NCI-H2196 treated with DMSO at 0.1 percent for 48 hours (cell line): ENCODE data around the gene STAC.
"Not testable (repeated sequence)": the region's sequence is repeated elsewhere in the genome, so short reads cannot be mapped to it uniquely, and the experiment has no call there.

Source experiments
- DNase-seq: peaks from one replicate; lab custom pipeline; 2025; ENCODE audit not compliant: unreplicated experiment; lab: John Stamatoyannopoulos, UW

STAC gene

DNA sequence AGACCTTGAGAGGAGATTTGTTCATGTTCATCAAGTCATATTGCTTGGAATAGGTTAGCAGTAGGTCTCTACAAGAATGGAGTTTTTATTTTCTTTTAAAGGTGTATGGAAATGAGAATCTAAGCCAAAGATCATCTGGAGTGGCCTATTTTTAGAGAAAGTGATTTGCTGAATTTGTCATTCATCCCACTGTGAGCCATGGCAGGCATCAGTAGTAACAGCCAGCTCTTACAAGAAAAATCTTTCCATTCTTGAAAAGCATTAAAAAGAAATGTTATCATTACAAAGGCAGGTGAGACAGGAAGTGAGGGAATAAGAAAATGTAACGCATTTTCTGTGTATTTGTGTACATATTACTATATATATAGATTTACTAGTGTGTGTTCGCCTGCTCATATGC is 29.6 kb downstream of the STAC start:
- no peak for DNase-seq

DNA sequence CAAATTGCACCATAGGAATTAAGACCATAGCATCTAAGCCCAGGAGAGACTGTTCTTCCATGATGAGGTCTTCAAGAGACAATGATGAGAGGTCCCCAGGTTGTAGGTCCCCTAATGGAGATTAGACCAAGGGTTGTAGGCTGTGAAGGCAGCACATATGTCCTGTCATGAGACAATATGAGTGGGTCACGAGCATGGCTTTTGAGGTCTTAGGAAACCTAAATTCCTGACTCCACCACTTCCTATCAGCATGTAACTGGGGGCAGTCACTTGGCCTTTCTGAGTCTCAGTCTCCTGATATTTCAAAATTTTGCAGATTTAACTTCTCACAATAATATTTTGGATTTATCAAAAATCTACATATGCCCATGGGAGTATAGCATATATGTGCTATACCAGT is 31.3 kb downstream of the STAC start:
- no peak for DNase-seq

DNA sequence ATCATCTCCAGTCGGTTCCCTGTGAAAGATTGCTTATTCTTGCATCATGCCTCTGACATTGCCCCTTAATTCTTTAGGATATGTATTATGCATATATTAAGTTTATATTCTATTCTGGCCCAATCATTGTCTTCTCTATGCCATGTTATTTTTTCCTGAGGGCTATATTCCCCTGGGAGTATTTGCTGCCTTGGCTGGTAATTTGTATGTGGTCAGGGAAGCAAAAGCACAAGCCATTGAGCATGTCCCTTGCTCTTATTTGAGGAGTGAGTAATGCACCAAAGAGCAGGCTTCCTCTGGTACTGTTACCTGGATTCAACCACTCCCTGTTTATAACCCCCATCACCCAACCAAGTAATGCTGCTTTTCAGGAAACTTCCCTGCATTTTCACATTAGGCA is 36.3 kb downstream of the STAC start:
- DNase-seq: no peak

DNA sequence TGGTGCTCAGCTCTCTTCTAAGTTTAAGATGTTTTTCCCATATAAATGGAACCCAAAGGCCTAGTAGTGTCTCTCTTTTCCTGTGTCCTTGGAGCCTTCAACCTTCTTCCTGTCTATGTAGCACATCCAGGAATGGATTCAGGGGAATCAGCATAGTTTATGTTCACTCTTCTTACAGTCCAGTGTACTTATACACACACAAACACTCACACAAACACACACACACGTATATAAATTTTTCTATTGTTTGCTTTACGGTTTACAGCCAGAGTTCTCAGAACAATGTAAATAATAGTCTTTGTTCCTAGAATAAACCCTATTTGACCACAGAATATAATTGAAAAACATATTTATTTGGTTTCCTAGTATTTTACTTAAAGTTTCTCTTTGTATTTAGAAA is 36.9 kb downstream of the STAC start:
- no peak for DNase-seq

DNA sequence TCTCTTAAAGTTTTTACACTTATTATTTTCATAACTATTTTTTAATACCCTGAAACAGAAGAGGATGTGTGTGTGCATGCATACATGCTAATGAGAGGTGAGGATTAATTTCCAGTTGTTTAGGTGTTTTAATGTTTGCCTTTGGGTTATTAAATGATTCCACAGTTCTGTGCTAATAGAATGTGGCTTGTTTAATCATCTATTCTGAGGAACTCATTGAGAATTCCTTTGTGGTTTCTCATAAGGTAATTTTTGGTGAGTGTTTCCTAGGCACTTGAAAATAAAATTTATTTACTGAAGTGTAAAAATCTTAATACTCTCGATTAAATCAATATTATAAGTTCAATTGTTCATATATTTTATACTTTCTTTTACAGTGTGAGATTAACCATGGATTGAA is 38.0 kb downstream of the STAC start:
- no peak for DNase-seq

DNA sequence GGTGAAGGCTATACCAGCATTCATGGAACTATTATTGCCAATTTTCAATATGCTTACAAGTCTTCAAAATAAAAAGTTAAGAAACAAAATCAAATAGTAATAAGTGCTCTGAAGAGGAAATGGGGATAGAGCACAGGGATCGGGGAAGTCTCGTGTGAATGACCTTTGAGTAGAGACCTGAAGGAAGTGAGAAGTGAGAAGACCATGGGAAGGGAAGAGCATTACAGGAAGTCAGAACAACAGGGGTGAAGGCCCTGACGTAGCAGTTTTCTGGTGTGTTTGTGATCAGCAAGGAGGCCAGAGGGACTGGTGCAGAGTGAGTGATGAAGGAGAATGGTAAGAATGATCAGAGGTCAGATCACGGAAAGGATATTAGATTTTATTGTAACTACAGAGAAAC is 48.1 kb downstream of the STAC start:
- no peak for DNase-seq

DNA sequence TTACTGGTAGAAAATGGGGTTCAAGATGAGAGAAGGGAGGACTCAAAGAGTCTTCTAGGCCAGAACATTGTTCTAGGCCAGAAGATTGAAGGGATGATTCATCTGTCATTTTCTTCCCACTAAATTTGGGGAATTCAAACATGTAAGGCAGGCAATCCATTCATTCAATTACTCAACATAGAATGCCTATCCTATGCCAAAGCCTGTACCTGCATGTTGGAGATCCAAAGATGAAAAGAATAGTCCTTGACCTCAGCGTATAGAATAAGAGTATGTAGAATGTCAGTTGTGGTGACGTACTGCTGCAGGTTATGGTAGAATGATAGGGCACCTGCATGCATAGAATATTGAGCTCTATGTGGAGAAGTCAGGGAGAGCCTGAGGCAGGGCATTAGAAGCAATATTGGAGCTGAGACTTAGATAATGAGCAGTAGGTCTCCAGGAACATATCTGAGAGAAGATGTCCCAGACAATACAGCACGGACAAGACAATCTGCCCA is 49.7 kb downstream of the STAC start:
- no peak for DNase-seq

DNA sequence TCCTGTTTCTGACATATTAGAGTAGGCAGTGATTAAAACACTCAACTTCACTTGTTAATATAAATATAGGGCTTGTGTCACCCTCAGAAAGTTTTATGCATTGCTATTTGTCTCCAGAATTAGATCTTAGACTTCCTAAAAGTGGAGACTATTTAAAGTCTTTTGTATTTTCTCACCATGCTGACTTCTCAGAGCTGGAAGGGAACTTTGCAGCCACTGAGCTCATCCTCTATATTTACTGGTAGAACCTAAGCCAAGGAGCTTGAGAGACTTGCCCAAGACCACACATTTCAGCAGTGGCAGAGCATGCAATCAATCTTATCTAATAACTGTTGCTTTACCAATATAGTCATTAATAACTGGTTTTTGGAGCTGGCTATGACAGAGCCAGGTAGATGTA is 53.2 kb downstream of the STAC start:
- no peak for DNase-seq

DNA sequence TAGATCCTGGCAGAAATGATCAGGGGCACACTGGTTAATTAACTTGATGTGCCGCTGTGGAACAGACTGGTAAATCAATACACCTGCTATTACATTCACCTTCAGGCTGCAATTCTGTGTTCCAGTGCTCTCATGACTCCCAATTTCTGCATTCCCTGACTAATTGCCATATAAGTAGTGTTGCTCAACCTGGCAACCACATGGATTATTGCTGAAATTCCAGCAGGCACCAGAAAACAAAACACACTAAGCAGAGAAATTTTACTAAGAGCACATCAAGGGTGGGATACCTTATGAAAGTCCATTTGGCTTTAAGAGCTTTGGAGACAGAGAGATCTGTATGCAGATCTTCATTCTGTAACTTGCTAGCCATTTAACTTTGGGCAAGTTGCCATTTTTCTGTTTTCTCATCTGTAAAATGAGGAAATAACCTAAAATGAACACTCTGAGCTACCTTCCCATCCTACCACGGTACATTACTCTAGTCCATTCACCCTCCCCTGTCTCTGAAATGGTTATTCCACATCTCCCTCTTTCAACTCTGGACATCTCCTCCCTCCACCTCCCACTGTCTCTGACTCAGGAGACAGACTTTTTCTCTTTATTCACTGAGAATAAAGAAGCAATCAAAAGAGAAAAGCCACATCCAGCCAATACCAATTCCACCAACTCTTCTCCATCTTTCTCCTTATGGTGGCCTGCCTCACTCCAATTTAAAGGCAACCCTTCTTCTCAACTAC is 54.6 kb downstream of the STAC start:
- no peak for DNase-seq

DNA sequence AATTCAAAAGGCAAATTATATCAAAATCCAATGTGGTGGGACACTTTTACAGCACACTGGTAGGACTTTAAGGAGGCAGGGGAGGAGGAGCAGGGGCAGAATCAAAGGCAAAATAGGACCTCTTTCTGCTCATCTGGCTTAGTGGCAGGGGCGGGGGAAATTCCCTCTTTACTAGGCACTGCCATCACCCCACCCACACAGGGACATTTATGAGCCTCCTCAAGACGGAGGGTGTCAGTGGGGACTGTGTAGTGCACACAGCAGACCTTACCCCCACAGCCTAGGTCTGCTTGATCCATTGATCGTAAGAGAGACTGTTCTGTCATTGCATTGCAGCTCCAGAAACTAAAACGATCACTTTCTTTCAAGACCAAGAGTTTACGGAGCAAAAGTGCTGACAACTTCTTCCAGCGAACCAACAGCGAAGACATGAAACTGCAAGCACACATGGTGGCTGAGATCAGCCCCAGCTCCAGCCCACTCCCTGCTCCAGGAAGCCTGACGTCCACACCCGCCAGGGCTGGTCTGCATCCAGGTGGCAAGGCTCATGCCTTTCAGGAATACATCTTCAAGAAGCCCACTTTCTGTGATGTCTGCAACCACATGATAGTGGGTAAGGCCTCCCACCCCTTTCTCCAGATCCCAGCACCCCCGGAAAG is 62.9 kb downstream of the STAC start:
- DNase-seq: no peak

DNA sequence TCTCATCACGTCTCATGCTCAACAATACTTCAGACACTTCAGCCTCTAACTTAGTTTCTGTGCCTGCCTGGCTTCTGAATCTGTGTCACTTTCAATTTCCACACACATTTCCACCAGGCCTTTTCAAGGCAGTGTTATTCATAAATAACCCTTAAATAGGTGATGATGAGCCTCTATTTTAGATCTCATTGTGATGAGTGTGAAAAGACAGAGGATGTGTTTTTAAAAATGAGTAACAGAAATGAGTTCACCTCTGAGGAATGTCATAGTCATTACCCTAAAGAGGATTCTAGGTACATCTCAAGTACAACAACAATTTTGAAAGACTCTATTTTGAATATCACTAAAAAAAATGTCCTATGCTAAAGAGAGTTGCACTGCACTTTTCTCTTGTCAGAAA is 64.6 kb downstream of the STAC start:
- DNase-seq: no peak

DNA sequence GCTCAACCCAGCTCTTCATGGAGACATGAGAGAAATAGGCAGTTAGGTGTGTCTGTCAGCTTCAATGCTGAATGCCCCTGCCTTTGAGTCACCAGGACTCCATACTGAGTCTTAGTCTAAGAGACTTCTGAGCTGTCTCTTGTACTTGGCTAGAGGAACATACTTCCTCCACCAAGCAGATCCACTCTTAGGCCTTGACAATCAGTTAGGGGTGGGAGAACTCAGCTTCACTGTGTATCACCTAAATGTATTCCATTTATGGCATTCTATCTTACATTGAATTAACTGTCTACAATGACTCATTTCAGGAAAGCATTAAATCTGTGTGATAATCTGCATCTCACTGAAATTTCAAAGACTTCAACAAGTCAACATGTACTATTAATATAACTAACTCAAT is 66.0 kb downstream of the STAC start:
- no peak for DNase-seq

DNA sequence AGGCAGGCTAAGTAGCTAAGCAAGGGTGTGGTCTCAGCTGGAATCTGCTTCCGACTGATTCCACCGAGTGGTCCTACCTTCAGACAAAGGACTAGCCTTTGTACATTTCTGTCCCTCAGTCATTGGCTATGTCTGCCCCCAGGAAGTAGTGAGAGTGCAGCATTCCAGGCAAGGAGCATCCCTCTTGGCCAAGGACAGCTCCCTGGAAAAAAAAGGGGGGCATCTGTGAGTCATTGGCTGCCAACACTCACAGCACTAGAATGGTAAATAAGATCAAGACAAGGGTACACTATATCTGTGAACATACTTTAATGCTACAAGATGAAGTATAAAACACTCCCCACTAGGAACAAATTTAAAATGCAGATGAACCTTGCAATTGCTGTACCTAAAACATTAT is 66.8 kb downstream of the STAC start:
- DNase-seq: no peak

DNA sequence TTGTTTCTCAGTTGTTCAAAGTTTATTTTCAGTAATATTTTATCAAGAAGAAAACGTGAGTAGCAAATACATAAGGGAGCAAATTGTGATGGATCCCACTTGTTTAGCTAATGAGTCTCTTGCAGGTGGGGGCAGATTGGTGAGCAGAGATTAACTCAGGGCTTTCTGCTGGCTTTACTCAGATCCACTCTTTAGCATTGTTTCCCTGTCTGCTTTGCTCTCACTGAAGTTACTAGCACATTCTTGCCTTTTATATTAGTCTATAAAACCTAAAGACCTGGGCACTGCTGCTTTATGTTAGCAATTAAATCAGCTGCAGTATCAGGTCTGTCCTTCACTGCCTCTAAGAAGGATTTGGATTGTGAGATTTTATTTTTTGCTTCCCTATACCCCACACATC is 71.5 kb downstream of the STAC start:
- no peak for DNase-seq

DNA sequence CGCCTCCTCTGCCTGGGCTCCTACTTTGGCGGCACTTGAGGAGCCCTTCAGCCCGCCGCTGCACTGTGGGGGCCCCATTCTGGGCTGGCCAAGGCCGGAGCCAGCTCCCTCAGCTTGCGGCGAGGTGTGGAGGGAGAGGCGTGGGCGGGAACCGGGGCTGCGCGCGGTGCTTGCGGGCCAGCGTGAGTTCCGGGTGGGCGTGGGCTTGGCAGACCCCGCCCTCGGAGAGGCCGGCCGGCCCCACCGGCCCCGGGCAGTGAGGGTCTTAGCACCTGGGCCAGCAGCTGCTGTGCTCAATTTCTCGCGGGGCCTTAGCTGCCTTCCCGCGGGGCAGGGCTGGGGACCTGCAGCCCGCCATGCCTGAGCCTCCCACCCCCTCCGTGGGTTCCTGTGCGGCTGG is 72.9 kb downstream of the STAC start:
- not testable (repeated sequence) for DNase-seq

DNA sequence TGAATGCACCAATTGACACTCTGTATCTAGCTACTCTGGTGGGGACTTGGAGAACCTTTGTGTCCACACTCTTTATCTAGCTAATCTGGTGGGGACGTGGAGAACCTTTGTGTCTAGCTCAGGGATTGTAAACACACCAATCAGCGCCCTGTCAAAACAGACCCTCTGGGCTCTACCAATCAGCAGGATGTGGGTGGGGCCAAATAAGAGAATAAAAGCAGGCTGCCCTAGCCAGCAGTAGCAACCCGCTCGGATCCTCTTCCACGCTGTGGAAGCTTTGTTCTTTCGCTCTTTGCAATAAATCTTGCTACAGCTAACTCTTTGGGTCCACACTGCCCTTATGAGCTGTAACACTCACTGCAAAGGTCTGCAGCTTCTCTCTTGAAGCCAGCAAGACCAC is 73.6 kb downstream of the STAC start:
- DNase-seq: not testable (repeated sequence)

DNA sequence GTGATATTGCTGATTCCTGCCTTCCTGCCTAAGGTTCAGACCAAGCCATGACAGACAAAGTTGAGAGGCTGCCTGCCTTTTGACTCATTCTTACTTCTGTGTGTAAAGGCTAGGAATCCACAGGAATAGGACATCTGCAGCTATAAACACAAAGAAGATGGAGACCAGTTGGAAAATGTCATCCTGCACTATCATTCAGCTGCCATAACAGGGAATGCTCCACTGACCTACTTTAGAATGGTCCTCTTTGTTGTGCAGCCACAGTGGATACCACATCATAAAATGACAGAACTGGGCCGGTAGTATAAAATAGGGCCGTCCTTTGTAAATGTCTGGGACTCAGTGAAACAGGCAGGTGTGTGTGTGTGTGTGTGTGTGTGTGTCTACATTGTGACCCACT is 75.1 kb downstream of the STAC start:
- no peak for DNase-seq

DNA sequence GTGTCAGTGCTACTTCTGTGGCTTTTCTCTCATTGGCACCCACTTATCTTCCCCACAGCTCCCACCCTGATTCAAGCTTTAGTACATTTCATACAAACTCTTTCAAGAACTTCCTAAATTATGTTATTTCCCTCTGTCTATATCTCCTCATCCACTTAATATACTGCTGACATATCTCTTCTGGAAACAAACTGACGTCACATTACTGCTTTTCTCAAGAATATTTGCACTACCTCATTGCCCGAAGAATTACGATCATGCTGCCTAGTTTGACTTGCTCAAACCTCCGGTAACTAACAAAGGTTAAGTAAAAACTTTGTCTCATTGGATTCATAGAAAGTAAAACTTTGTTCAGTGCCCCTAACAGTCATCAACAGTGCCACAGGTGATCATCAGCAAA is 76.5 kb downstream of the STAC start:
- DNase-seq: no peak

DNA sequence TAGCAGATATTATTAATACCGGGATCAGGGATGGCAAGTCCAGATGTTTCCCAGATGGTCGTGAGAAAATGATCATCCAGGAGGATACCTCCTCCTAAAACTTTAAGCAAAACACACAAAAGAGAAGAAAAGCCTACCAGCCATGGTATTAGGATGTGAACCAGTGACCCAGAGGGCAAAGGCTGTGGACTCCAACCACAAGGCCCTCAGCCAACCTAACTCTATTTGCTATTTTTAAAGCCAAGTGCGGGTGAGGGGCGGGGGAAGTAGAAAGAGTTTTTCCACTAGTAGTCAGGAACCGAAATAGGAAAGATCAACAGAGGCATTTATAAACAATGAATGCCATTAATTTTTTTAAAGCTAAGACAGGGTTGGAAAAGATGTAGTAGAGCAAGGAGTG is 77.4 kb downstream of the STAC start:
- no peak for DNase-seq

DNA sequence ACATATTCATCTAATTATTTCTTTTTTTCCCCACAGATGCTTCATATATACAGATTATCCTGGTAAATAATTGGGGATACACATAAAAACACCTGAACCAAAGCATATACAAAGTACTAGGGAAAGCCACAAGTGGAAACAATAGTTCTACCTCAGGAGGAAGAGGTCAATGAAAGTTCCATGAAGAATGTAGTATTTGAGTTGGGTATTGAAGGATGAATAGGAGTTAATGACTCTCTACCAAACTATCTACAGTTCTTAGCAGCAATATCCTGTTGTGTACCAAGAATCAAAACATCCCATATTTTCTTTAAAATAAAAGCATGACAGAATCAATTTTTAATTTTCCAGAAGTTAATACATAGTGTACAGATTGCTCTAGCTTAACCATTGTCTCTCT is 78.9 kb downstream of the STAC start:
- no peak for DNase-seq

DNA sequence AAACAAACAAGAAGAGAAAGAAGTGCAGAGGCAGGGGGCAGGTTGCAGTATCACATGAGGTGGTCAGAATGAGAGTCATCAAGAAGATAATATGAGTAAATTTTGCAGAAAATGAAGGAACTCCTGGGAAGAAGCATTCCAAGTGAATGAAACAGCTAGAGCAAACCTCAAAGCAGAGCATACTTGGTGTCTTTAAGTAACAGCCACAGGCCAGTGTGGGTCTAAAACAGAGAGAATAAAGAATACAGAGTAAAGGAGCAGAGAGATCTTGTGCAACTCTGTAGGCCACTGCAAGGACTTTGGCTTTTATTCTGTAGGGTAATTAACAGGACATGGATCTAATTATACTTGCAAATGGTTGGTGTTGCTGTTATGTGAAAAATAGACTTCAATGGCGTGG is 81.3 kb downstream of the STAC start:
- DNase-seq: no peak

DNA sequence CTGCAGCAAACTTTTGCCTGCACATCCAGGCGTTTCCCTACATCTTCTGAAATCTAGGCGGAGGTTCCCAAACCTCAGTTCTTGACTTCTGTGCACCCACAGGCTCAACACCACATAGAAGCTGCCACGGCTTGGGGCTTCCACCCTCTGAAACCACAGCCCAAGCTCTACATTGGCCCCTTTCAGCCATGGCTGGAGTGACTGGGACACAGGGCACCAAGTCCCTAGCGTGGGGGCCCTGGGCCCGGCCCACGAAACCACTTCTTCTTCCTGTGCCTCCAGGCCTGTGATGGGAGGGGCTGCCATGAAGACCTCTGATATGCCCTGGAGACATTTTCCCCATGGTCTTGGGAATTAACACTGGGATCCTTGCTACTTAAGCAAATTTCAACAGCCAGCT is 91.7 kb downstream of the STAC start:
- DNase-seq: not testable (repeated sequence)

DNA sequence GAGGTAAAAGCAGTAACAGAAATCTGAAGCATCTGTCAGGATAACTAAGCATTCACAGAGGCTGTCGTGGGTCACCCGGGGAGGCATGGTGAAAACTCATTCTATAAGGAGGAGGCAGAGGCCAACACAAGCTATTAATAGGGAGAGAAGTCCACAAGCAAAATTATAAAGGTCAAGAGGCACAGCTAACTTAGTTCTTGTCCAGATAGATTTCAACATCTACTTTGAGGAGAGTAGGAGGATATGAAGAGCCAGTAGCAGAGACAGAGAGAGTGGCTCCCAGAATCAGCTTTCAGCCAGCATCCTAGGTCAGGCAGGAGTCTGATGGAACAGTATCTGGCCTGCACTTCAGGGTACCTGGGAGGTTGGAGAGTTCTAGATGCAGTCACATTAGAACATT is 95.3 kb downstream of the STAC start:
- DNase-seq: no peak
